SK-N-SH (cell line): ENCODE measurements around the gene CYP2D6. TPM values are rescaled to one million over a fixed set of nuclear protein-coding genes. Genes with fewer than 3 reads are reported as not detected.
"Not testable (repeated sequence)": the region's sequence is repeated elsewhere in the genome, so short reads cannot be mapped to it uniquely, and the experiment has no call there.

Experiments used
- CTCF ChIA-PET: fragments of 300-600, 350-600 bp; formaldehyde crosslinking; extraction: SDS; loops from one replicate; lab custom pipeline; 2021; lab: Yijun Ruan, JAX
- POLR2A ChIA-PET: fragments of 350-600 bp; sonication (Branson Sonifier 250); formaldehyde crosslinking; extraction: SDS; loops from one replicate; lab custom pipeline; 2020; ENCODE audit warnings: antibody characterized with exemption, inconsistent platforms; lab: Yijun Ruan, JAX
- DNase-seq: peaks from one replicate; pipeline ENCODE4 v3.0.0; 2012
- H2AFZ ChIP-seq: fragments of 200-600 bp; sonication (generic); 2 replicates; pipeline ENCODE4 v1.8.1; 2016; ENCODE audit warnings: antibody characterized with exemption, mild to moderate bottlenecking, low read depth
- H3F3A ChIP-seq: fragments of 200-600 bp; sonication (generic); replicated peaks from 2 replicates; pipeline ENCODE3; 2016; ENCODE audit warnings: antibody characterized with exemption, mild to moderate bottlenecking; ENCODE audit not compliant: insufficient read depth
- H3K27ac ChIP-seq, 2 experiments: fragments of 200-500 bp in 1 of 2; fragments of 200-600 bp in 1 of 2; sonication (Bioruptor generic) in 1 of 2; sonication (generic), shearing (Covaris generic) in 1 of 2; 2 replicates each; pipeline versions ENCODE4 v1.5.1 to v1.6.1; 2014 to 2016; ENCODE audit warnings: low read depth in 2 of 2, inconsistent platforms in 1 of 2, low read length in 1 of 2, mild to moderate bottlenecking in 1 of 2, mixed read lengths in 1 of 2
- H3K27me3 ChIP-seq: fragments of 200-600 bp; sonication (generic), shearing (Covaris generic); 2 replicates; pipeline ENCODE4 v1.6.1; 2016; ENCODE audit warnings: mixed run types; ENCODE audit not compliant: insufficient read depth
- H3K36me3 ChIP-seq, 2 experiments: fragments of 200-500 bp in 1 of 2; fragments of 200-600 bp in 1 of 2; sonication (Bioruptor generic) in 1 of 2; sonication (generic) in 1 of 2; replicated peaks in 1 of 2; 2 replicates each; pipeline versions ENCODE3 to v1.5.1; 2014 to 2016; ENCODE audit warnings: low read length in 1 of 2, mild to moderate bottlenecking in 1 of 2; ENCODE audit not compliant: insufficient read depth in 2 of 2, control insufficient read depth in 1 of 2
- H3K4me1 ChIP-seq, 2 experiments: fragments of 200-500 bp in 1 of 2; fragments of 200-600 bp in 1 of 2; sonication (Bioruptor generic) in 1 of 2; sonication (generic), shearing (Covaris generic) in 1 of 2; 2 replicates each; pipeline versions ENCODE4 v1.5.1 to v1.6.1; 2014 to 2016; ENCODE audit warnings: low read depth in 1 of 2, low read length in 1 of 2, mixed run types in 1 of 2; ENCODE audit not compliant: insufficient read depth in 2 of 2, control insufficient read depth in 1 of 2
- H3K4me2 ChIP-seq: fragments of 200-600 bp; sonication (generic), shearing (Covaris generic); 2 replicates; pipeline ENCODE4 v1.6.1; 2017; ENCODE audit warnings: mixed run types
- H3K4me3 ChIP-seq, 2 experiments: fragments of 200-500 bp in 1 of 2; fragments of 200-600 bp in 1 of 2; sonication (Bioruptor generic) in 1 of 2; sonication (generic), shearing (Covaris generic) in 1 of 2; 2 replicates each; pipeline versions ENCODE4 v1.5.1 to v1.8.1; 2014 to 2016; ENCODE audit warnings: low read depth in 2 of 2, inconsistent platforms in 1 of 2, low read length in 1 of 2, mild to moderate bottlenecking in 1 of 2, mixed read lengths in 1 of 2, moderate library complexity in 1 of 2
- H3K79me2 ChIP-seq: fragments of 200-600 bp; sonication (generic); 2 replicates; pipeline ENCODE4 v1.8.1; 2017; ENCODE audit warnings: mild to moderate bottlenecking; ENCODE audit not compliant: insufficient read depth
- H3K9ac ChIP-seq: fragments of 200-600 bp; sonication (generic); 2 replicates; pipeline ENCODE4 v1.6.1; 2017; ENCODE audit warnings: mixed run types
- H3K9me2 ChIP-seq: fragments of 200-600 bp; sonication (generic); 2 replicates; pipeline ENCODE4 v1.6.1; 2017; ENCODE audit warnings: mixed run types
- H3K9me3 ChIP-seq: fragments of 200-600 bp; sonication (generic); 2 replicates; pipeline ENCODE4 v1.6.1; 2017; ENCODE audit warnings: mixed run types, mild to moderate bottlenecking, moderate library complexity
- H4K20me1 ChIP-seq: fragments of 200-600 bp; sonication (generic); 2 replicates; pipeline ENCODE4 v1.6.1; 2017; ENCODE audit warnings: mild to moderate bottlenecking, mixed run types; ENCODE audit not compliant: insufficient read depth
- EP300 ChIP-seq, 2 experiments: IDR thresholded peaks; 2 replicates each; pipeline versions ENCODE4 v1.4.0 to v1.6.1; 2012; ENCODE audit warnings: borderline replicate concordance in 1 of 2, low read depth in 1 of 2, low read length in 1 of 2
- GABPA ChIP-seq: IDR thresholded peaks from 2 replicates; pipeline ENCODE4 v1.4.0; 2012; ENCODE audit warnings: low read depth, mild to moderate bottlenecking
- MAX ChIP-seq: IDR thresholded peaks from 2 replicates; pipeline ENCODE4 v1.4.0; 2012; ENCODE audit warnings: low read depth
- NRF1 ChIP-seq: IDR thresholded peaks from 2 replicates; pipeline ENCODE4 v1.6.1; 2012; ENCODE audit warnings: low read depth, mild to moderate bottlenecking, low read length
- RXRA ChIP-seq: IDR thresholded peaks from 2 replicates; pipeline ENCODE4 v1.4.0; 2012; ENCODE audit warnings: low read depth, mild to moderate bottlenecking, borderline replicate concordance
- TCF12 ChIP-seq: IDR thresholded peaks from 2 replicates; pipeline ENCODE4 v1.4.0; 2012
- YY1 ChIP-seq: IDR thresholded peaks from 2 replicates; pipeline ENCODE4 v1.4.0; 2012; ENCODE audit warnings: low read depth, mild to moderate bottlenecking
- WGBS: methylation state at CpG from one replicate; pipeline ENCODE4 v1.1.6; 2017; ENCODE audit warnings: low lambda C conversion rate; 5-methylcytosine and 5-hydroxymethylcytosine counted together
- polyA plus RNA-seq, 3 experiments: library from polyadenylated mRNA; depleted of rRNA; stranded (reverse); fragments of >200 nt; gene quantifications; 2 replicates each; pipeline ENCODE4 v1.2.3, GENCODE V29; 2012
- TF ChIP-seq, protein P1 (sequence below): IDR thresholded peaks from 2 replicates; pipeline ENCODE4 v1.6.1; 2012; ENCODE audit warnings: mild to moderate bottlenecking, low read depth, low read length, moderate library complexity
- TF ChIP-seq, protein P2 (sequence below): IDR thresholded peaks from 2 replicates; pipeline ENCODE4 v1.4.0; 2012; ENCODE audit warnings: low read depth, borderline replicate concordance
- TF ChIP-seq, protein P3 (sequence below): IDR thresholded peaks from 2 replicates; pipeline ENCODE4; 2012

The CYP2D6 gene
- polyA plus RNA-seq, 1 of the 3 experiments (the other 2 are of a cell fraction), result 0.26 TPM

- no peaks in the 10 kb centered on the region for H3K9me2 ChIP-seq
- TF ChIP-seq RXRA (no peak), NRF1 (no peak)
- TF ChIP-seq, protein P1, sequence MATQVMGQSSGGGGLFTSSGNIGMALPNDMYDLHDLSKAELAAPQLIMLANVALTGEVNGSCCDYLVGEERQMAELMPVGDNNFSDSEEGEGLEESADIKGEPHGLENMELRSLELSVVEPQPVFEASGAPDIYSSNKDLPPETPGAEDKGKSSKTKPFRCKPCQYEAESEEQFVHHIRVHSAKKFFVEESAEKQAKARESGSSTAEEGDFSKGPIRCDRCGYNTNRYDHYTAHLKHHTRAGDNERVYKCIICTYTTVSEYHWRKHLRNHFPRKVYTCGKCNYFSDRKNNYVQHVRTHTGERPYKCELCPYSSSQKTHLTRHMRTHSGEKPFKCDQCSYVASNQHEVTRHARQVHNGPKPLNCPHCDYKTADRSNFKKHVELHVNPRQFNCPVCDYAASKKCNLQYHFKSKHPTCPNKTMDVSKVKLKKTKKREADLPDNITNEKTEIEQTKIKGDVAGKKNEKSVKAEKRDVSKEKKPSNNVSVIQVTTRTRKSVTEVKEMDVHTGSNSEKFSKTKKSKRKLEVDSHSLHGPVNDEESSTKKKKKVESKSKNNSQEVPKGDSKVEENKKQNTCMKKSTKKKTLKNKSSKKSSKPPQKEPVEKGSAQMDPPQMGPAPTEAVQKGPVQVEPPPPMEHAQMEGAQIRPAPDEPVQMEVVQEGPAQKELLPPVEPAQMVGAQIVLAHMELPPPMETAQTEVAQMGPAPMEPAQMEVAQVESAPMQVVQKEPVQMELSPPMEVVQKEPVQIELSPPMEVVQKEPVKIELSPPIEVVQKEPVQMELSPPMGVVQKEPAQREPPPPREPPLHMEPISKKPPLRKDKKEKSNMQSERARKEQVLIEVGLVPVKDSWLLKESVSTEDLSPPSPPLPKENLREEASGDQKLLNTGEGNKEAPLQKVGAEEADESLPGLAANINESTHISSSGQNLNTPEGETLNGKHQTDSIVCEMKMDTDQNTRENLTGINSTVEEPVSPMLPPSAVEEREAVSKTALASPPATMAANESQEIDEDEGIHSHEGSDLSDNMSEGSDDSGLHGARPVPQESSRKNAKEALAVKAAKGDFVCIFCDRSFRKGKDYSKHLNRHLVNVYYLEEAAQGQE, result no peak
- TF ChIP-seq, all 33 proteins: peak for 0
- no peak overlapping the region for H3K27ac ChIP-seq
- H4K20me1 ChIP-seq, result no peaks in the 10 kb centered on the region
- ChIA-PET CTCF (interaction anchor here (0.8 to 1.1 kb wide), 2 partner anchors 314 to 327 kb away, joined by 3 read pairs; no protein-coding TSS in a partner anchor), POLR2A (no interaction called here)
- H3K27me3 ChIP-seq, result no peaks in the 10 kb centered on the region
- H3K9me3 ChIP-seq, result no peaks in the 10 kb centered on the region
- H3K4me2 ChIP-seq, result no peak overlapping the region
- no peaks in the 10 kb centered on the region for H3K79me2 ChIP-seq
- H3K4me3 ChIP-seq, result no peak overlapping the region
- 85% methylated on average over 2 of the region's 4 CpGs for WGBS
- H3K9ac ChIP-seq, result no peak overlapping the region
- DNase-seq, result no peak
- no peaks in the 10 kb centered on the region for H3K36me3 ChIP-seq
- no peaks in the 10 kb centered on the region for H3K4me1 ChIP-seq
- no peaks in the 10 kb centered on the region for H3F3A ChIP-seq
- H2AFZ ChIP-seq, result no peak overlapping the region
Observed at GRCh38 chr22:42116848-42117424, 13.7 kb downstream of the CYP2D6 start.

- CTCF ChIA-PET, H2AFZ ChIP-seq, H3K9me2 ChIP-seq, H3F3A ChIP-seq, H3K27ac ChIP-seq, H3K79me2 ChIP-seq, DNase-seq, H3K9me3 ChIP-seq, H3K36me3 ChIP-seq, H3K9ac ChIP-seq, H3K27me3 ChIP-seq, POLR2A ChIA-PET, H3K4me2 ChIP-seq, H4K20me1 ChIP-seq, H3K4me3 ChIP-seq, H3K4me1 ChIP-seq: not testable (repeated sequence)
- WGBS, result 60% methylated on average over 6 of the region's 6 CpGs
Observed at GRCh38 chr22:42115420-42115830, 15.2 kb downstream of the CYP2D6 start.

- Histone ChIP-seq H3K4me3 (no peak overlapping the region), H3K36me3 (no peaks in the 10 kb centered on the region), H3K9me2 (no peaks in the 10 kb centered on the region), H3K9ac (no peak overlapping the region), H3K27me3 (no peaks in the 10 kb centered on the region), H3K79me2 (no peaks in the 10 kb centered on the region), H2AFZ (no peak overlapping the region), H3K4me1 (no peaks in the 10 kb centered on the region), H3K9me3 (no peaks in the 10 kb centered on the region), H3K4me2 (no peak overlapping the region), H3K27ac (no peak overlapping the region), H3F3A (no peaks in the 10 kb centered on the region), H4K20me1 (no peaks in the 10 kb centered on the region)
- 73% methylated on average over 7 of the region's 7 CpGs for WGBS
- CTCF ChIA-PET, result no interaction called here
- no peak for DNase-seq
- POLR2A ChIA-PET, result no interaction called here
- no peak for TF ChIP-seq YY1
- TF ChIP-seq GABPA, result no peak
- TF ChIP-seq, protein P2, sequence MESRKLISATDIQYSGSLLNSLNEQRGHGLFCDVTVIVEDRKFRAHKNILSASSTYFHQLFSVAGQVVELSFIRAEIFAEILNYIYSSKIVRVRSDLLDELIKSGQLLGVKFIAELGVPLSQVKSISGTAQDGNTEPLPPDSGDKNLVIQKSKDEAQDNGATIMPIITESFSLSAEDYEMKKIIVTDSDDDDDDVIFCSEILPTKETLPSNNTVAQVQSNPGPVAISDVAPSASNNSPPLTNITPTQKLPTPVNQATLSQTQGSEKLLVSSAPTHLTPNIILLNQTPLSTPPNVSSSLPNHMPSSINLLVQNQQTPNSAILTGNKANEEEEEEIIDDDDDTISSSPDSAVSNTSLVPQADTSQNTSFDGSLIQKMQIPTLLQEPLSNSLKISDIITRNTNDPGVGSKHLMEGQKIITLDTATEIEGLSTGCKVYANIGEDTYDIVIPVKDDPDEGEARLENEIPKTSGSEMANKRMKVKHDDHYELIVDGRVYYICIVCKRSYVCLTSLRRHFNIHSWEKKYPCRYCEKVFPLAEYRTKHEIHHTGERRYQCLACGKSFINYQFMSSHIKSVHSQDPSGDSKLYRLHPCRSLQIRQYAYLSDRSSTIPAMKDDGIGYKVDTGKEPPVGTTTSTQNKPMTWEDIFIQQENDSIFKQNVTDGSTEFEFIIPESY, result no peak
- TF ChIP-seq EP300 (IDR thresholded peaks at IDR 0.05; ENCODE audit: borderline replicate concordance in 1 of 2, low read depth in 1 of 2, low read length in 1 of 2), result no peak
- TF ChIP-seq MAX, result no peak
- TF ChIP-seq, protein P1, result no peak
- TF ChIP-seq, protein P3, sequence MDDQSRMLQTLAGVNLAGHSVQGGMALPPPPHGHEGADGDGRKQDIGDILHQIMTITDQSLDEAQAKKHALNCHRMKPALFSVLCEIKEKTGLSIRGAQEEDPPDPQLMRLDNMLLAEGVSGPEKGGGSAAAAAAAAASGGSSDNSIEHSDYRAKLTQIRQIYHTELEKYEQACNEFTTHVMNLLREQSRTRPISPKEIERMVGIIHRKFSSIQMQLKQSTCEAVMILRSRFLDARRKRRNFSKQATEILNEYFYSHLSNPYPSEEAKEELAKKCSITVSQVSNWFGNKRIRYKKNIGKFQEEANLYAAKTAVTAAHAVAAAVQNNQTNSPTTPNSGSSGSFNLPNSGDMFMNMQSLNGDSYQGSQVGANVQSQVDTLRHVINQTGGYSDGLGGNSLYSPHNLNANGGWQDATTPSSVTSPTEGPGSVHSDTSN, result no peak
- no peak for TF ChIP-seq TCF12
Observed at GRCh38 chr22:42114721-42115120, 15.9 kb downstream of the CYP2D6 start.
